GM19397 (cell line): ENCODE data around the gene LRMDA.

ENCODE experiments used
- ATAC-seq: cut with Tn5 transposase; IDR thresholded peaks from one replicate; pipeline ENCODE4 v1.9.1; 2021; ENCODE audit warnings: mild to moderate bottlenecking, moderate library complexity; ENCODE audit not compliant: unreplicated experiment

Gene LRMDA

DNA sequence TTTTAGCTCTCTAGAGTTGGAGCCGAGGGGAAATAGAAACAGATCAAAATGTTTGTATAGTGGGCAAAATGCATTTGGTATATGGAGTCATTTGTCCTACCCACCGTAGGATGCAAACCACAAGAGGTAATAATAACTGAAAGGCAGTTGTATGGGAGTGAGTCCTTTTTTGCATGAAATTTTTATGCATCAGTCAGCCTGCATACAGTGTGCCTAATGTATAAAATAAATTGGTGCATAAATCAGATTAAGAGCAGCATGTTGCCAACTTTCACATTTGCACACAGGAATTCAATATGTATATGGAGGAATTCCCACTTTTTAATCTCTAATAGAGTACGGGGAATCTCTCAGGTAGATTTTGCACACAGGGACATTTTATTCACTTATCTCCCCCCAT lies 262.8 kb downstream of the LRMDA start:
- ATAC-seq, result no peak

DNA sequence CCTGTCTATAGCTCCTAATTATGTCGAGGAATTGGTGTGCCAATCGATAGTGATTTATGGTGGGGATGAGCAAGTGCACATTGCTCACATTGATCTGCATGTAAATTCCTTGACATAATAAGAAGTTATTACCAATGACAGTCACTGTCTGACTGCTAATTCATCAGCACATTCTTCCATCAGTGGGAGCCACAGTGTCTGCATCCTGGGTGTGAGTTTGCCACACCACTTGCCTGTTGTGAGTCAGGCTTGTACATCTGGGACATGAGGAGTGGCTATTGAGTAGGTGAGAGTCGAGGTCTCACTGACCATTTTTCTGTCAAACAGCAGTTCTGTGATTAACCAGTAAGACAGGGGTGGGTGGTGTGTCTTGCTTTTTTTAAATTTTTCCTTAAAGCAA lies 263.4 kb downstream of the LRMDA start:
- ATAC-seq, result no peak

DNA sequence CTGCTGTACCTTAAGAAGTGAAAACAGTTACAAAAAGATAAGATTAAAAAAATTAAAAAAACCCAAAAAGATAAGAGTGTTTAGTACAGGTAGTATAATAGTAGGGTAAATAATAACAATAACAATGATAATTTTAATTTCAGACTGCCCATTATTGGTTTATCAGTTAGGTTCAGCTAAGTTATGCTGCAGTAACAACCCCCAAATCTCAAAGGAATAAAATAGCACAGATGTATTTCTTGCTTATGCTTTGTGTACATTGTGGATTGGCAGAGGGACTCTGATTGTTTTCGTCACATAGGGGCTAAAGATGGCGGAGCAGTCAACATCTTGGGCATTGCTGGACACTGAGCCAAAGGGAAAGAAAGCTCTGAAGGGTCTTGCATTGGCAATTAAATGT lies 264.6 kb downstream of the LRMDA start:
- no peak for ATAC-seq

DNA sequence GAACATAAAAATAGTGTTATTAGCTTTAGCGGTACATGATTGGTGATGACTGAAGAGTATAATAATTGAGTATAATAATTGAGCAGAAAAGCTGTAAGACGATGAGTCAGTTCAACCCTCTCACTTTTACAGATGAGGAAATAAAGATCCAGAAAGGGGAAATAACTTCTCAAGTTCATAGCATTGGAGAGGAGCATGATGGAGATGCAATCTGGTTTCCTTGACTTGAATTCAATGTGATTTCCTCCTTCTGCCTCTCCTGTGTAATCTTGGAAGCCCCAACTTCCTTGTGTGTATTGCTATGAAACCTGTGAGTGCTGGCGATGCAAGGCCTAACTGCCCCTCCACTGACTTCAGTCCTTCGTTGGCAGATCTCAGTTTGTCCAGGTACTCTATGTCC lies 265.1 kb downstream of the LRMDA start:
- no peak for ATAC-seq

DNA sequence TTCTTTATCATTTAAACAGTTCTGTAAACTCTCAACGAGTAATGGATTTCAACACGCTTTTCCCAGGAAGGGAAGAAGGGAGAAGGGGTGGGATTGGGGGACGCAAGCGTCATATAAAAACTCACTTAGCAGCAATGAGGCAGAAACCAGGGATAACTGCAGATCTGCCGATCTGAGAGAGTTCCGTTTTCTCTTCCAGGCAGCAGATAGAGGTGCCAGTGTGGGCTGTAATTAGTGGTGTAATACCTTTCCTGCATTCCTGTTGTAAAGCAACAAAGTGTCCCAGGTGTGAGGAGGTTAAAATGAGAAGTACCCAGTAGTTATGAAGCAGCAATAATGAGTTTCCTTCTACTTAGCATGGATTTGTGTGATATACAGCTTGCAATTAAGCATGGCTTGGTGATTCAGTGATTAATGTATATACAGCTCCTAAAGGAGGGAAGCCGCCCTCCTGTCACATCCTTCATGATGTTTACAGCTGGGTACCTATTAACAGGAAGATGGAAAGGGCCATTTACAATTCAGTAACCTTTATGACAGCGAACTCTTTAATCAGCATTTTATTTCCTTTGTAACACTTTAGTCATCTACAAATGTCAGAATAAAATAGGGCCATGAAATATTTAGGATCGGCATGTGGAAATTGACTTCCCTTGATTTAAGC lies 271.9 kb downstream of the LRMDA start:
- no peak for ATAC-seq

DNA sequence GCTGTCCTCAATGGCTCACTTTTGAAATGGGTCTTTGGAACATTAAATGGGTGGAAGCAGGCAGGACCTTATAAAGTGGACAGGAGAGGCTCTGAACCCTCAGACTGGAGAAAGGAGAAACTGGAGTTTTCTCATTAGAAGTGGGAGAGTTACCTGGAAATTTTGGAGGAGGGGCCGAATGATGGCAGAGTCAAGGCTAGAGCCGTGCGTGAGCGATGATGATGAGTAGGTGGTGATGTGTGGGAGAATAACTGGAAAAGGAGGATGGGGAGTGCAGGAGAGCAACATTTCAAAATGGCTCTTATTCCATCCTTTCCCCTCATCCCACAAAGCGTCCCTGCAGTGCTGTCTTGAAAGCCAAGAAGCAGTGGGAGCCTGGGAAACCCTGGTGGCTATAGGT lies 274.0 kb downstream of the LRMDA start:
- ATAC-seq, result no peak

DNA sequence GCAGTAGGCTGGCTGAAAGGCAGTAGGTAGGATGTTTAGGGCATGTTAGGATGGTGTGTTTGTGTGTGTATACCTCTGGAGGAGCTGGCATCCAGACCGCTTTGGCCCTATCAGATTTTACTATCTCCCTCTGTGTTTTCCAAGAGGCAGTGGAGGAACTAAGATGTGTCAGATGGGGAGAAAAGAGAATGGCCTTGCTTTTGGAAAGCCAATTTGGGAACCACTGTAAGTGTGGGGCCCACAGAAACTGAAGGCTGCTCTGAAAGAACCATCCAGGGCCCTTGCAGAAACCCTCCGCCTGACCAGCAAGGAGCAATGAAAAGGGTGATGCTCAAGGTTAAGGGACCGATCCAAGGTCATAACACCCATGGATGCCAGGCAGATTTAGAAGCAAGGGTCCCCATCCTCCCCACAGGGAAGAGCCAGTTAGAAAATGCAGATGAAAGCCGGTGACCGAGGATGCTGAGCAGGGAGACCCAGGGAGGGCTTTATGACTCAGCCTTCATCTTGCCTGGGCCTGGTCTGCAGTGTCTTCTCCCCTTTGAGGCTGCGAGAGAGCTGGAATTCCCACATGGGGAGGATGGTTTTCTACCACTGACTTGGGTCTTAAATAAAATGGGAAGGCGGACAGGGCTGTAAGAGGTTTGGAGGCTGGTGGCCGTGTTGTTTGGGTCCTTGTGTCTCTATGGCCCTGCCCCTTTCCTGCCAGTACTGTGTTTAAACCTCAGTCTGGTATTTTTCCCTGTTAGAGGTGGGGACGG lies 275.8 kb downstream of the LRMDA start:
- no peak for ATAC-seq

DNA sequence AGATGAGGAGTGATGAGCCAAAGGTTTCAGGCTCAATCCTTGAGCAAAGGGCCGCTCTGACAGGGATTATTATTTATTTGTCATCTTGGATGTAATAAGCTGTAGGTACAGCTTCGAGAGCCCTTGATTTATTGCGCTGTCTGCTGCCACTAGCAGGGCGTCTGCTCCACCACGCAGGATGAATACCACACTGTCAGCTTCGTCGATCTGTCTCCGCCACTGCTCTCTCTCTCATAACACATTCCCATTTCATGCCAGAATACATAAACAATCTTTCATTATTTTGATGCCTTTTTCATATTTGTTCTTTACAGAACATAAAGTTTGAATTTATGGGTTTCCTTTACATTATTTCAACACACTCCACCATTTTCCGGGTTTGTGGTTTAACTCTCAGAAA lies 276.6 kb downstream of the LRMDA start:
- ATAC-seq, result no peak

DNA sequence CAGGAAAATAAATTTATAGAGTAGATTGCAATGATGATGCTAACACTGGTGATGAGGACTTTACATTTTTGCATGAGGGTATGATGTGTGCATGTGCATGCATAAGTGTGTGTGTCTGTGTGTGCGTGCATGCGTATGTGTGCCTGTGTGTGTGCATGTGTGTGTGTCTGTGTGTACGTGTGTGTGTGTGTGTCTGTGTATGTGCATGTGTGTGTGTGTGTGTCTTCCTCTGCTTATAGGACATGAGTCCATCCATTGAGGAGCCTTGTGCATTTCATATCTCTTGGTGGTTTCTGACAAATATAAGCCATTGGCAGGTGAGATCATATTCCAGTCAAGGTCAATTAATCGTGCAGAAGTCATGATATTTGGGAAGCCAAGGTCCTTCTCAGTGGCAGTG lies 277.8 kb downstream of the LRMDA start:
- ATAC-seq, result no peak

DNA sequence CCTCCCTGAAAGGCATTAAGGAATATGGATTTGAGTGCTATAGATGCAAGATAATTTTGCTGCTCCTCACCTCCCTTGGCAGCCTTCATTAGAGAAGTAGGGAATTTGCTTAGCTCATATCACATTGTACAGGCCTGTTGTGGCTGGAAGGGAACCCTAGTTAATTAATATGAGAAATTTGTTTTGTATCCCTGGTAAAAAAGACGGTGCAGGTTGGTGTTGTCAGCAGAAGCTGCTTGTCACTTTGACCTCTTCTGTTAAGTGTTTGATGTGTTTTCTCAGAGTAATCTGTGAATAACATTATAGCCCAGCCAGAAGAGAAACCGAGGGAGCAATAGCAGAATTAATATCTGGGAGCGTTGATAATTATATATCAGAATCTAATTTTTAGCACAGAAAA lies 278.4 kb downstream of the LRMDA start:
- no peak for ATAC-seq

DNA sequence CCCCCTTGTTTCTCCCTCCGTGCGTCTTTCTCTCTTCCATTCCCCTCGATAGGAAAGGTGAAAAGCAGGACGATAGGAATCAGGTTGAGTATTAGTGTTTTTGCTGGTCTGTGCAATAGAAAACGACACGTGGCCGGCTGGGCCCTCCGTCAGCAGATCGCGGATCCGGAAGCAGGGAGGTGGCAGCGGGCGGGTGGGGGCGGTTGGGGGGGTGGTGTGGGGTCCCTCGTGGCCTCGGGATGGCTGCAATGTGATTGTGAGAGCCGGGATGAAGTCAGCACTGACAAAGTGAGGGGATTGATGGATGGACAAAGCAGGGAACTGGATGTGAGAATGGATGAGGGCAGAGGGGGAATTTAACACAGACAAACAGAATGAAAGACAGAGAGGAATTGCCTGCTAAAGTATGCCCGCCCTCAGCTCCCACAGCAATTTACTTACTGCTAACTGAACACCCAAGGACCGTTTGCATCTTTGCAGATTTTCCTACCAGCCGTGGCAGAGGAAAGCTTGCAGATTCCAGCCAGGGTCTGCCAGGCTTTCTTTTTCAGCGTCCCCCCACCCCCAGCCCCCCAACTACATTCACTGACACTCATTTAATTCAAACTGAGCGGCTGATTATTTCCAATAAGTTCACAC lies 280.9 kb downstream of the LRMDA start:
- ATAC-seq, result no peak

DNA sequence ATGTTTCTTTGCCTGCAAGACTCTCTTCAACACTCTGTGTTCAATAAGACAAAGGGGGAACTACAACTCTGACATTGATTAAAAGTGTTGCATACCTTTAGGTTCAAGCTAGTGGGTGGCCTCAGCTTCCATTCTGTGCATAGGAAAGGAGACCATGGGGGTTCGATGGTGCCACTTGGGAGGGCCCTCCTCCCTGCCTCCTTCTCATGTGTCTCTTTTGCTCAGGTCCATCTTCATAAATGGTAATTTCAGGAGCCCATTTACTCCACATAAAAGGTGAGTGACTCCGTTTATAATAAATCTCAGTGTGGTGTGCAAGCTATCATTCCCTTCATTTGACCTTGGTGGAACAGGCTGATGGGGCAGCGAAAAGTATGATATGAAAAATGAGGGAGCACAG lies 285.1 kb downstream of the LRMDA start:
- ATAC-seq, result no peak

DNA sequence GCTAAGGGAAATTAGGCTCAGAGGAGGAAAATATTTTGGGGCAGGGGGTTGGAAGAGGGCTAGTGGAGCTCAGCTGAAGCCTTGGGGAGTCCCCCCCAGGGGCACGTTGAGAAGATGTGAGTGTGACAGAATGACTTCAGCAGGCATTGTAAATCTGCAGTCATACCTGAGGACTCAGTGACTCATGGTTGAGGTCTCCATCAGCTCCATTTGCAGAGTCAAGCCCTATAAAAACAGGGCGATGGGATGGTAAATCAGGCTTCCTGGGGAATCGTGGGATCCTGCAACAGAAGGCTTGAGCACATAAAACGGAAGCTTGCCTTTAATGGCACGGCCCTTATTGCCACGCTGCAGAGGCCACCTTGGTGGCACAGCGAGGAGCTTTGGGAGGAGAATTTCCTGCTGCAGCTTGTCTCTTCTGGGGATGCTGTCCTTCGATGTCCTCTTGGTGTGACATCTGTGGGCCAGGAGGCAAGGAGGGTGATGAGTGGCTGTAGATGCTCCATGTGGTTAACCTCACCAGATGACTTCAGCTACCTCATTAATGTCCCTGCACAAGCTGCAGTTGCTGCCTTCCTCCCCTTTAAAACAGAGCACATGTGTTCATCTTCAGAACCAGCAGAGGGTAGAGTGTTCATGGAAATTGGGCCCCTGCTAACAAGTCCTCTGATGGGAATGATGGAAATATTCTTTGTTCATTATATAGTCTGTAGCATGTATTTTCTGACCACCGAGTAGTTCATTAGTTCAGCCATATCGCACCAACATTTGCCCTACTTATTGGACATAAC lies 285.9 kb downstream of the LRMDA start:
- ATAC-seq, result no peak

DNA sequence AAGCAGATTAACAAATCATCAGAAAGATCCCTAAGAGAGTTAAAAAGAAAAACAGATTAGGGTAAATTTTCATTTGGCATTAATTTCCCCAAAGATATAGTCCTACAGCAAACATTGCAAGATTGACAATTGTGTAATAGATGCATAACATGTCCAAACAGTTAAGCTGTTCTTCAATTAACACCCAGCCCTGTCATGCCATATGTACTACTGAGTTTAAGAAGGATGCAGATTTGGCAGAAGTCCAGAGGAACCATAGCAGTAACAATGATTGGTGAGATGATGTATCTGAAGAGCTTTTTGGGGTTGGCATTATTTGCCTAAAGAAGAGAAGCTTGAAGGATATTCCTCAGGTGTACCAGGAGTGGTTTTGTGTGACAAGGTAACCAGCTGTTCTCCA lies 287.6 kb downstream of the LRMDA start:
- no peak for ATAC-seq

DNA sequence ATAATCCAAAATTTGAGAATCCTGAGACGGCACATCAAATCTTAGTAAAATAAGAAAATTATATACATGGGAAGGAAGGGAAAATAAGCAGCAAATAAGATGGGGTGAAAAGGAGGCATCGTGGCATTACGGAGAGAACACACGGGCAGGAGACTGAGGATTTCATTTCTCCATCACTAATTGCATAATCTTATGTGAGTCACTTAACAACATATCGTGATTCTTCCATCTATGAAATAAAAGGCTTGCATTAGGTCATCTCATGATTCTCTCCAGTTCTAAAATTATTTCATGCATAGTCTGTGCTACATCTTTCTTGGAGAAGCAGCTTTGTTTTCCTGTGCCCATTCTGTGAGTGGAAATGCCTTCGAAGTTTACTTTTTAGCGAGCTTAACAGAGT lies 288.7 kb downstream of the LRMDA start:
- ATAC-seq, result no peak

DNA sequence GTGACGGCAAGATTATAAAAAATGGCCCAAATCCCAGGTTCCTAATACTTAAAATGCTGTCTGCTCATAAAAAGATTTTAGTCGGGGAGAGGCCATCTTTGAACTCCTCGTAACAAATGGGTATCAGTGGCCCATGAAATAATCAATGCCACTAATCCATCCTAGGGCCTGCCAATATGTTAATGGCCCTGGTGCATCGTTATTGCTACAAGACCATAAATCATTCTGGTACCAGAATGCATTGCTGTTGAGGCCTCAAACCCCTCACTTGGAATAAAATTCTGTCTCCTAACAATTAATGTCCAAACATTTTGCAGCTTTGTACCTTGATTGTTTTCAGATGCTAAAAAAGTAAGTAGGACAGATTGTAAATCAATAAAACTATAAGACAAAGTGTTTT lies 290.6 kb downstream of the LRMDA start:
- ATAC-seq, result no peak

DNA sequence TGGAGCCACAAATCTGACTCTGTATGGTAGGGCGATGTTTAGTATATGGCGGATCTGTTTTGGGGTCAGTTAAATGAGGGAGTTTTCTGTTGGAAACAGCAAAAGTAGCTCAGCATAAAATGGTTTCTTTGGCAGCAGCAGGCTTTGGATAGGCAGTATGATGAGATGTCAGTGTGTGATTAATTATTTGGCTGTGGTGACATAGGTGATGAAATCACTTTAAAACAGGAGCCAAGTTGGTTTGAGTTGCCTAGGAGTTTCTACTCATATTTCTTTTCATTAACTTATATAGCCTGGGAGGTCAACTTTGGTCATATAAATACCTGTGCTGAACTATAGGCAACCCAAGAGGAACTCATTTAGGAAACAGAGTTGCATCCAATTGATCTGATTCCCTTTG lies 291.2 kb downstream of the LRMDA start:
- no peak for ATAC-seq

DNA sequence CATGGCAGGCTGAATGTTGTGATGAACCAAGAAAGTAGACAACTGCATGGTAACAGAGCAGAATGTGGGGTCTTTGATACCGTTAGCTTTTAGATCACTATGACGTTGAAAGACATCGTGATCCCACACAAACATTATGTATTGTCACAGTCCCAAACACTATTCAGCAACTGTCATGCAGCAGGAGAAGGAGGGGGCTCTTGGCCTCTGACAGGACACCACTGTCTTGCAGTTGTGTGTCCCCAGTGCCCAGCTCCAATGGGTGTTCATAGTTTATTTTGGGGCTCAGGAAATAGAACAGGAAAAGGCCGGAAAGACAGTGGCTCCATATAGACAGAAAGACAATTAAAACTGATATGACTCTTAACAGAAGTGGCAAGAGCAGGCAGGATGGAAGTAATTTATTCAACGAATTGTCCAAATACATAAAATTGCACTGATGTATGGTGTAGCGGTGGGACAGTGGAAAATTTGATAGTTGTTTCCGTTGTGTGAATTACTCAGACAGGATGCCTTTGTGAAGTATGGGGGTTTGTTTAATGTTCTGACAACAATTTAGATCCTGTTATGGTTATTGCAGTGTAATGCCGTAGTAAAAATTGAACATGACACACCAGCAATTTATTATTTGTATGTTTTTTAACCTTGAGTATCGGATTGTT lies 292.0 kb downstream of the LRMDA start:
- ATAC-seq, result no peak

DNA sequence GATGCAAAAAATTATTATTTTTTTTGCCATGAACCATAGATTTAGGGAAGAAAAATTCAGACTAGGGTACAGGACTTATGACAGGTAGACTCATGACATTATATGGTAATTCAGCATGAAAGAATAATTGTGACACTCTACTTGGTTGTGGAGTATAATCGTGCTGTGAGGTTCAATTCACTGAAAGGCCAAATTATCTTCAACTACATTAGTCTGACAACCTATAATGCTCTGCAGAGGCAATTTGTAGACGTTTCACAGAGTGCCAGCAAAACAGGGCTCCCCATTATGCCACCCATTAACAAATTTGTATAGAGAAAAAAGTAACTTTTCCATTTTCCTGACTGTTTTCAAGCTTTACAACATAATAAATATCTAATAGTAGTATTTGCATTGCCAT lies 292.6 kb downstream of the LRMDA start:
- no peak for ATAC-seq

DNA sequence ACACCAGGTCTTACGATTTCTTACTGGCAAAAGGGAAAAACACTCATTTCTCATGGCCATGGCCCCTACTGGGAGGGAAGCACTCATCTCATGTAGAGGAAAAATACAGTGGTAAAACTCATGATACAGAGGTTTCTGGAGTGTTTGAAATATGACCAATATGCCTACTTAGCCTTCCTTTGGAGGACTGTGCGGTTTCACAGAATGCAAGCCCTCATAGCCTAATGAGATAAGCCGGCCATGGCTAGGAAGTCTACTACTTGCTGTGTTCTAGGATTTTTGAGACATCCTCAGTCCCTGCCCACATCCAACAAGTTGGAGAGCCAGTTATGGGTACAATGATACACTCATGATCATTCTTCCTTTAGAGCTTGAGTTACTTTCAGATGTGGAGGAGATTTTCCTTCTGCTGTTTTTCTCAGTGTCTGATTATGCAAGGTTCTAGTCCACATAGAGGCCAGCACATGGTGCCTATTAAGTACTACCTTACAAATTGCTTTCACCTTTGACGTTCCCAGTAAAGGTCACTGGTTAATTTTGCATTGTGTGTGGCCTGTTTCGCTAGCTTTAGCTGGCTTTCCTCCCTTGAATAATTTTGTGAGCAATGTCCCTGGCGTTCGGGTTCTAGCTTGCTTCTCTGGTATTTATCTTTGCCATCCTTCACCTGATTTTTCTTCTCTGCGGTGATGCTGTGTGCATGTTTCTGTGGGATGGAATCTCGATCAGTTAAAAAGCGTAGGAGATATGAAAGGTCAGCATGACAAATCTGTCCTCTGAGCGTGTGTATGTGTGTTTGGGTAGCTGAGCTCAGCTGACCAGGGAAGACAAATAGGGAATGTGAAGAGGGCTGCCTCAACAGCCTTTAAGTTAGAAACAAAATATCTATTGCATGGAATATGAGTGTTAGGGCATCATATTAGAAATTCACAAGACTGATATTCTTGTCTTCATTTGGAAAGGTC lies 295.4 kb downstream of the LRMDA start:
- ATAC-seq, result no peak
